NCI-H82 treated with DMSO at 0.1 percent for 48 hours (cell line): ENCODE results near the gene IL25.
A peak's percentile ranks its signal among the peaks of the same experiment; 100 is the strongest.
"Not testable (repeated sequence)": the region's sequence is repeated elsewhere in the genome, so short reads cannot be mapped to it uniquely, and the experiment has no call there.

Experiments used
- DNase-seq: peaks from one replicate; lab custom pipeline; 2025; ENCODE audit not compliant: unreplicated experiment; lab: John Stamatoyannopoulos, UW

Gene IL25

DNA sequence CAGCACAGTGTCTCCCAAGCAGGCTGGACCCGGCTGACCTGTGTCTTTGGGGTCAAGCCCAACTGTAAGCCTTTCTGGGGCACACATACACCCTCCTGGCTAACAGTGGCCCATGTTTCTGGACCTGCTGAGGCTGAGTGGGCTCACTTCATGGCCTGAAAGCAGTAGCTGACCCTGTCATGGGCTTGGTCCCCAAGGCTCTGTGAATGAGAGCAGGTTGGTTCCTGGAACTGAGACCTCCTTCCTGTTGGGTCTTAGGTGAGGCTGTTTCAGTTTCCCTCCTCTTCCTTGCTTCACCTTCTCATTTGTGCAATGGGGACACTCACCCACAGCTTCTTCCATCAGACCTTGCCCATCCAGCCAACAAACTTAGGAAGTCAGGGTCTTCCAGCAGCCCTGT is 744 bp upstream of the IL25 start:
- DNase-seq, result no peak

- no peak for DNase-seq
Observed at GRCh38 chr14:23373041-23373440, 432 bp downstream of the IL25 start.

DNA sequence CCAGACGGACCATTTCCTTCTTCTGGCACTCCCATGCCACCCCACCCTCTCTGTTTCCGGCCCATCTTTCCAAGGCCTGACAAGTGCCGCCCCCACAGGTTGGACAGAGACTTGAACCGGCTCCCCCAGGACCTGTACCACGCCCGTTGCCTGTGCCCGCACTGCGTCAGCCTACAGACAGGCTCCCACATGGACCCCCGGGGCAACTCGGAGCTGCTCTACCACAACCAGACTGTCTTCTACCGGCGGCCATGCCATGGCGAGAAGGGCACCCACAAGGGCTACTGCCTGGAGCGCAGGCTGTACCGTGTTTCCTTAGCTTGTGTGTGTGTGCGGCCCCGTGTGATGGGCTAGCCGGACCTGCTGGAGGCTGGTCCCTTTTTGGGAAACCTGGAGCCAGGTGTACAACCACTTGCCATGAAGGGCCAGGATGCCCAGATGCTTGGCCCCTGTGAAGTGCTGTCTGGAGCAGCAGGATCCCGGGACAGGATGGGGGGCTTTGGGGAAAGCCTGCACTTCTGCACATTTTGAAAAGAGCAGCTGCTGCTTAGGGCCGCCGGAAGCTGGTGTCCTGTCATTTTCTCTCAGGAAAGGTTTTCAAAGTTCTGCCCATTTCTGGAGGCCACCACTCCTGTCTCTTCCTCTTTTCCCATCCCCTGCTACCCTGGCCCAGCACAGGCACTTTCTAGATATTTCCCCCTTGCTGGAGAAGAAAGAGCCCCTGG is 3.1 kb downstream of the IL25 start:
- no peak for DNase-seq

GRCh38 chr14:23376482-23377197 is 4.0 kb downstream of the IL25 start, which contains the start of gene CMTM5:
Gene CMTM5, plus strand, starts transcription at chr14:23377046. Its CDS starts 206 bp downstream, at chr14:23377252.
- peak; percentile 82 for DNase-seq

DNA sequence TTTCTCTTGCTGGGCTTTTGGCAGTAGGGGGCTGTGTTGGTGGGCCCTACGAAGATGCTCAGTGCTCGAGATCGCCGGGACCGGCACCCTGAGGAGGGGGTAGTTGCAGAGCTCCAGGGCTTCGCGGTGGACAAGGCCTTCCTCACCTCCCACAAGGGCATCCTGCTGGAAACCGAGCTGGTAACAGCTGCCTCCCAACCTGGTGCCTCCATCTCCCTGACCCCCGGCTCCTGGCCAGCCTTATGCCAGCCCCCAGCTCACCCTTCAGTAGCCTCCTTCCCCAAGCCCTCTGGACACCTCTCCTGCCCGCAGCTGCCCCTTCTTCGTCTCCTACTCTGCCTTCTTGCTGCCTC is 4.6 kb downstream of the IL25 start:
- DNase-seq, result no peak

GRCh38 chr14:23377573-23378563 is 5.3 kb downstream of the IL25 start:
- DNase-seq, result no peak

GRCh38 chr14:23378612-23379220 is 6.1 kb downstream of the IL25 start:
- DNase-seq, result no peak

- DNase-seq, result peak; percentile 84
Observed at GRCh38 chr14:23379366-23380196, 7.0 kb downstream of the IL25 start.

- no peak for DNase-seq
Observed at GRCh38 chr14:23380197-23380914, 7.7 kb downstream of the IL25 start.

DNA sequence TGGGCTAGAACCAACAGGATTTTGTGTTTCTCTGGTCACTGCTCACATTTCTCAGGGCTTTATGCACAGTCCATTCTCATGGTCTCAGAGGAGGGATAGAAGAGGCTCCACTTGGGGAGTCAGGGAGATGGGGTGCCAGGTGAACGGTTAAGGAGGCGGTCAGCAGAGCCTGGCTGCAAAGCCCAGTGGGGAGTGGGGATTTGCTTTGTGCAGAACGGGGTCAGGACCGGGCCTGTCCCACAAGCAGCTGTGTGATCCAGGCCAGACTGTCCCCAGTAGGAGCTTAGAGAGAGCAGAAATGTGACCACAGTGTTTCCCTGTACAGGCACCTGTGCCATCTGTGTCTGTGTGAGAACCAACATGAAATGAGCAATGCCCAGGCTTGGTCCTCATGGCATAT is 8.4 kb downstream of the IL25 start:
- DNase-seq, result no peak

GRCh38 chr14:23381871-23382270 is 9.3 kb downstream of the IL25 start:
- no peak for DNase-seq

GRCh38 chr14:23382276-23382675 is 9.7 kb downstream of the IL25 start:
- DNase-seq, result no peak

GRCh38 chr14:23382731-23383440 is 10.3 kb downstream of the IL25 start:
- DNase-seq, result no peak

DNA sequence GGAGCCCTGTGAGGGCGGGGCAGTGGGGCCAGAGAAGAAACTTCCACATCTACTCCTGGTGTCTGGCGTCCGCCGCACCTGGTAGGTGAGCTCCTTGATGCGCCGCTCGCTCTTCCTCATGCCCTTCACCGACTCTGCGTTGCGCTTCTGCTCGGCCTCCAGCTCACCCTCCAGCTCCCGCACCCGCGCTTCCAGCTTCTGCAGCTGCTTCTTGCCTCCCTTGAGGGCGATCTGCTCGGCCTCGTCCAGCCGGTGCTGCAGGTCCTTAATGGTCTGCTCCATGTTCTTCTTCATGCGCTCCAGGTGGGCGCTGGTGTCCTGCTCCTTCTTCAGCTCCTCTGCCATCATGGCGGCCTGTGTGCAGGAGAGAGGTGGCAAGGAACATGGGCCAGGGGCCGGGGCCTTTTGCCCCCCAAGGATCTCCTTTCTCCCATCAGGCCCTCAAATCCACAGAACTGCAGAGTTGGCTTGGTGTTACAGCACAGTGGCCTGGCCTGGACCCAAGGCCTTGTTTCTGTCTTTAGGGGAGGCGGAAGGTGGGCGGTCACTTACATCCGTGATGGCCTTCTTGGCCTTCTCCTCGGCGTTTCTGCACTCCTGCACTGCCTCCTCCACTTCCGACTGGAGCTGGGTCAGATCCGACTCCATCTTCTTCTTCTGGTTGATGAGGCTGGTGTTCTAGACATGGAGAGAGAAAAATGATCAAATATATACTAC is 11.9 kb downstream of the IL25 start:
- DNase-seq, result no peak

DNA sequence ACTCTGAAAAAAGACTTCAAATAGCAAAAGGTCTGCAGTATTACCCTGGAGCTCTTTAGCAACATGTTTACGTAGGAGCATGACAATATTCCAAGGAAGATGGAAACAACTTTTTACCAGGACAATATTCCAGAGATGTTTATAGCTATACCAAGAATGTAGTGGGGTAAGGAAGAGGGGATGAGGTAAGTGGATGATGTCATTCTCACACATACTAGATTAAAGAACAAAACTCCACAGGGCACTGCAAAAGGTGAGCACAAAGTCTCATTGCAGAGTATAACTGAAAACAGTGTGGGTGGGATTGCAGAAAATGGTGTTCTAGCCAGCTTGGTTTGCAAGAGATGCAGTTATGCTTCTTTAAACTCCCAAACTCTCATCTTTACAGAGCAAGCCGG is 12.6 kb downstream of the IL25 start:
- DNase-seq, result no peak

- DNase-seq, result no peak
Observed at GRCh38 chr14:23385642-23386265, 13.1 kb downstream of the IL25 start.

GRCh38 chr14:23386266-23386657 is 13.7 kb downstream of the IL25 start:
- not testable (repeated sequence) for DNase-seq

DNA sequence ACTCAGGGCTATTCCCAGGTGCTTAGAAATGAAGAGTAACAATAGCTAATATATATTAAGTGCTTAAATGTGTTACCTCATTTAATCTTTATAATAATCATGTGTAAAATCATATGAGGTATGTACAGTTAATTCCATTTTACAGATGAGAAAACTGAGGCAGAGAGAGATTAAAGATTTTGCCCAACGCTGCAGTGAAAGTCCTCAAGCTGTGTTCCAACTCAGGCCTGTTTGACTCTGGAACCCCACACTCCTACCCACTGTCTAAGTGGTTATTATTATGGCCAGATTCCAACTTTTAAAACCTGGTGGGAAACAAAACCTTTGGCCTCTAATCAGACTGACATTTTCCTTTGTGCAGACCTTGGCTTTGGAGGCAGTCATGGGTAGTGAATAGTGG is 14.4 kb downstream of the IL25 start:
- DNase-seq, result no peak
